Brain microvascular endothelial cell (primary cell): ENCODE data around the gene HSPA14.
A peak's percentile ranks its signal among the peaks of the same experiment; 100 is the strongest.

Experiments
- DNase-seq: peaks from one replicate; pipeline ENCODE4 v3.0.0-alpha.2; 2020
- H3K27ac ChIP-seq: fragments of 250-450 bp; sonication (Bioruptor Pico); 2 replicates; pipeline ENCODE4 v1.5.1; 2020; ENCODE audit warnings: mild to moderate bottlenecking, moderate library complexity
- H3K27me3 ChIP-seq: fragments of 250-450 bp; sonication (Bioruptor Pico); replicated peaks from 2 replicates; pipeline ENCODE4 v1.5.1; 2020; ENCODE audit warnings: mild to moderate bottlenecking
- H3K36me3 ChIP-seq: fragments of 250-450 bp; sonication (Bioruptor Pico); replicated peaks from 2 replicates; pipeline ENCODE4 v1.5.1; 2020; ENCODE audit warnings: mild to moderate bottlenecking
- H3K4me3 ChIP-seq: 2 replicates; pipeline ENCODE4 v1.5.1; 2011; ENCODE audit warnings: low read depth, mild to moderate bottlenecking, control low read depth, low read length, moderate library complexity
- CTCF ChIP-seq: IDR thresholded peaks from 2 replicates; pipeline ENCODE4 v1.5.1; 2011; ENCODE audit warnings: low read depth, mild to moderate bottlenecking, moderate library complexity, low read length, control low read depth, inconsistent platforms; ENCODE audit errors: missing control alignments
- in situ Hi-C: cut with HindIII; loops from 2 replicates; pipeline ENCODE4 v1.10.0; 2017; ENCODE audit warnings: low sequenced_read_pairs, low pct_ligation_motif_present

HSPA14 gene, protein sequence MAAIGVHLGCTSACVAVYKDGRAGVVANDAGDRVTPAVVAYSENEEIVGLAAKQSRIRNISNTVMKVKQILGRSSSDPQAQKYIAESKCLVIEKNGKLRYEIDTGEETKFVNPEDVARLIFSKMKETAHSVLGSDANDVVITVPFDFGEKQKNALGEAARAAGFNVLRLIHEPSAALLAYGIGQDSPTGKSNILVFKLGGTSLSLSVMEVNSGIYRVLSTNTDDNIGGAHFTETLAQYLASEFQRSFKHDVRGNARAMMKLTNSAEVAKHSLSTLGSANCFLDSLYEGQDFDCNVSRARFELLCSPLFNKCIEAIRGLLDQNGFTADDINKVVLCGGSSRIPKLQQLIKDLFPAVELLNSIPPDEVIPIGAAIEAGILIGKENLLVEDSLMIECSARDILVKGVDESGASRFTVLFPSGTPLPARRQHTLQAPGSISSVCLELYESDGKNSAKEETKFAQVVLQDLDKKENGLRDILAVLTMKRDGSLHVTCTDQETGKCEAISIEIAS

DNA sequence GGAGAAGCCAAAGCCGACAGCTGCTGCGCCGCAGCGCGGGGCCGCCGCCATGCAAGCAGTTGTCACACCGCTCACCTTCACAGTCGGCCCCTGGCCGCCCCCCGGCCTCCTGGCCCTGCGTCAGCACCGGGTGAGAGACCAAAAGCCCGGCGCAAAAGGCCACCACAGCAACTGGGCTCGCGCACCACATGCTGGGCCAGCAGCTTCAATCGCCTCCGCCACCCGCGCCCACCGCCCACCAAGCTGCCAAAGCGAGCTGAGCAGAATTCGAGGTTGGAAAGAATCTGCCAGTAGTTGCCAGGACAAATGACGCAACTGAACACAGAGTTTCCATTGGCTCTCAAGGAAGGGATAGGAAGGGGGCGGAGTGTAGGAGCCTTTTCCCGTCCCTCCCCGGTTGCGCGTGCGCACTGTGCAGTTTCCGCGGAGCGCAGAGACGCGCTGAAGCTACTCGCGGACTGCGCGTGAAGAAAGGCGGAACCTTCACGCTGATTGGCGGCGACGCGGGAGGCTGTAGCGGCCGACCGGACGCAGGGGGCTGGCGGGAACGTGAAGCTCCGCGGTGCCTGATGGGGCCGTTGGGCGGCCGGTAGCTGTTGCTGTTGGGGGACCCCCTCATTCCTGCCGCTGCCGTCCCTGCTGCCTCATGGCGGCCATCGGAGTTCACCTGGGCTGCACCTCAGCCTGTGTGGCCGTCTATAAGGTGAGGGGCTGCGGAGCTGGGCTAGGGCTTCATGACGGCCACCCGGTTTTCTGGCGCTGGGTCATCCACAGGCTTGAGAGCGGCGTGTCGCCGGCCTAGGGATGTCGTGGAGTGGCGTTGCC, at the start of gene HSPA14, which contains the start of the genes CDNF and MSANTD7:
HSPA14 (plus strand) TSS at position 550 of the 825 bp plus-strand sequence; CDS start at position 647, 97 bp downstream.
CDNF (minus strand) TSS at position 281 of the 825 bp plus-strand sequence; CDS start at position 190, 91 bp downstream.
MSANTD7 (plus strand) TSS at position 550 of the 825 bp plus-strand sequence. CDS start 3,979 bp downstream, outside the sequence.
- Histone ChIP-seq H3K36me3 (peaks cover 17% of the 10 kb centered on the region), H3K27ac (peak within 1 kb of the TSS; percentile 76), H3K4me3 (peak within 1 kb of the TSS; percentile 95), H3K27me3 (no peaks in the 10 kb centered on the region)
- in situ Hi-C loops: no loop called here
- TF ChIP-seq CTCF: no peak
- peak; percentile 98 for DNase-seq

GRCh38 chr10:14798636-14799035, 39.5 kb upstream of the HSPA14 start:
- Histone ChIP-seq H3K4me3 (no peak overlapping the region), H3K36me3 (no peaks in the 10 kb centered on the region), H3K27me3 (no peaks in the 10 kb centered on the region), H3K27ac (no peak overlapping the region)
- no peak for DNase-seq
- in situ Hi-C loops: no loop called here
- no peak for TF ChIP-seq CTCF

- H3K27me3 ChIP-seq: no peaks in the 10 kb centered on the region
- no peak for DNase-seq
- no peak overlapping the region for H3K4me3 ChIP-seq
- H3K27ac ChIP-seq: no peak overlapping the region
- no peak for TF ChIP-seq CTCF
- in situ Hi-C loops: no loop called here
- H3K36me3 ChIP-seq: no peaks in the 10 kb centered on the region
Observed at GRCh38 chr10:14800397-14800796, 37.7 kb upstream of the HSPA14 start.

DNA sequence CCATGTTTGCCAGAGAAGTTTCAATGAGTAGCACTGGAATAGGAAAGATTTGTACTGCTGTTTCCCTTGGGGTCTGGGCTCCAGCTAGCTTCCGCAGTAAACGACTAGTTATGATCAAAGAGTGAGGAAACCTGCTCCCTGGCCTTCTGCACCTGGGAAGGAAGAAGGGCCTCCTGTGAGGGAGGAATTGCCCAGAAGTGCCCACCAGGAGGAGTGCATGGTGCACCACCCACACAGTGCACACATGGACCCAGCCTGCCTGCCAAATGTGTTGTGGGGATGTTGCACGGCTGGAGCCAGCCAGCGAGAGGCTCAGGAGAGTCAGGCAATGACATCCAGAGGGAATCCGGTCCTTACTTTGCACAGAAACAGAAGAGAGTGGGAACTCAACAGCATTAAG, 36.4 kb upstream of the HSPA14 start:
- no peaks in the 10 kb centered on the region for H3K36me3 ChIP-seq
- no peaks in the 10 kb centered on the region for H3K27me3 ChIP-seq
- no peak overlapping the region for H3K27ac ChIP-seq
- H3K4me3 ChIP-seq: no peak overlapping the region
- peak; percentile 35 for TF ChIP-seq CTCF
- no peak for DNase-seq
- in situ Hi-C loops: no loop called here

DNA sequence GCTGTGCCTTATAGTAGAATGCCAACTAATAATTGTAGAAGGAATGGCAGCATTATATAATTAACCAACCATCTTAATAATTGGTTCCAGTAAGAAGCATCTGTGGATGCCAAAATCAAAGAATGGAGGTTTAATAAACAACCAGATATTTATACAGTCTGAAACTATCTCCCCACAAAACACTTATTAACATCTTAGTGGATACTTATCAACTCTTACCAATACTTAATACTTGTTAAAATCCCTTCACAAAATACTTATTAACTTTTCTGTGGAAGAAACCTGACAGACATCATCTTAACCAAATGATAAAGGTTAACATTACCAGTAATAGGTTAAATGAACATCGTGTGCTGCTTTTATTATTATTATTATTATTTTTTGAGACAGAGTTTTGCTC, 34.3 kb upstream of the HSPA14 start:
- in situ Hi-C loops: no loop called here
- Histone ChIP-seq H3K27me3 (no peaks in the 10 kb centered on the region), H3K36me3 (no peaks in the 10 kb centered on the region), H3K4me3 (no peak overlapping the region), H3K27ac (no peak overlapping the region)
- DNase-seq: no peak
- TF ChIP-seq CTCF: no peak
